ENCODE measurements around the gene CYP4F22. TPM values are rescaled to one million over a fixed set of nuclear protein-coding genes. Genes with fewer than 3 reads are reported as not detected.

The CYP4F22 gene
- total and polyA plus RNA-seq, 9 of the 15 experiments (the other 6 are each of a cell fraction or from before 2014, with no cell fraction given): not detected

DNA sequence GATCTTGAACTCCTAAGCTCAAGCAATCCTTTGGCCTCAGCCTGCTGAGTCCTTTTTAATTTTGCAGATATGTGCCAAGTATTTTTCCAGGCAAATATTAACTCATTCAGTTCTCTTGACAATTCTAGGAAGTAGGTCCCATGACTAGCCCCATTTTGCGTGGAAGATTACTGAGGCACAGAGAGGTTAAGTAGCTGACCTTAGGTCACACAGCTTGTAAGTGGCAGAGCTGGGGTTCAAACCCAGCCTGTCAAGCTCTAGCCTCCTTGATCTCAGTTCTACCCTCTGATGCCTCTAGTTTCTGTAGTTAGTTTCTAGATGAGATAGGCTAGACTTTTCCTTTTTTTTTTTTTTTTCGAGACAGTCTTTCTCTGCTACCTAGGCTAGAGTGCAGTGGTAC is 18.1 kb downstream of the CYP4F22 start:
- no TSS peak for BruUV-seq (replicated peaks)
- no peaks in the 10 kb centered on the region for H3K79me2 ChIP-seq (ENCODE audit: control insufficient read depth, insufficient read depth, low read length)
- 0% methylated on average over 1 of the region's 2 CpGs for WGBS (ENCODE audit: insufficient coverage, low coverage, missing lambda C conversion rate)
- CTCF ChIA-PET (ENCODE audit: low intra/inter-chr PET ratio): no interaction called here
- H3K9me1 ChIP-seq (ENCODE audit: control insufficient read depth, insufficient read depth, low read length): no peaks in the 10 kb centered on the region
- FAIRE-seq (no peak), ATAC-seq (no peak), DNase-seq (ENCODE audit: extremely low read depth in 1 of 4, low spot score in 3 of 4) (no peak)
- no peak overlapping the region for H3K4me2 ChIP-seq (ENCODE audit: insufficient read depth, low read length)
- in situ Hi-C loops (cut with MboI) (no loop called here), intact Hi-C loops (cut with micrococcal nuclease) (no loop called here)
- H3K27me3 ChIP-seq (ENCODE audit: control insufficient read depth in 2 of 2, insufficient read depth in 2 of 2, low read length in 2 of 2): peaks cover 0 to 7% of the 10 kb centered on the region in 2 experiments; a peak in 2 of 5 replicates
- H3K36me3 ChIP-seq (ENCODE audit: control insufficient read depth, insufficient read depth, low read length): no peaks in the 10 kb centered on the region
- no peak overlapping the region for H3K27ac ChIP-seq (ENCODE audit: extremely low read depth, low read depth, low read length)
- POLR2A ChIA-PET: interaction anchor here (0.6 to 1.0 kb wide), 2 partner anchors 10 to 25 kb away, joined by 3 read pairs; no protein-coding TSS in a partner anchor
- no peak overlapping the region for H2AFZ ChIP-seq (ENCODE audit: low read depth, low read length)
- no peaks in the 10 kb centered on the region for H4K20me1 ChIP-seq (replicated peaks; ENCODE audit: control insufficient read depth, insufficient read depth, low read length)
- no peak overlapping the region for H3K4me3 ChIP-seq
- H3K9ac ChIP-seq (ENCODE audit: insufficient read depth in 1 of 2, low read depth in 2 of 2, low read length in 2 of 2): no peak overlapping the region
- H3K4me1 ChIP-seq (replicated peaks in 1 of 2; ENCODE audit: control insufficient read depth in 2 of 2, insufficient read depth in 2 of 2, low read length in 2 of 2): no peaks in the 10 kb centered on the region; a peak in 1 of 5 replicates
- no peaks in the 10 kb centered on the region for H3K9me3 ChIP-seq (replicated peaks; ENCODE audit: control insufficient read depth, insufficient read depth, low read depth, low read length)
- TF ChIP-seq ZNF436 (CRISPR knock-in tag; IDR thresholded peaks at IDR 0.05) (no peak), KDM1A (IDR thresholded peaks at IDR 0.05) (0 out of 4 replicates have a peak, but pooled peaks of 1 of the 2 experiments have one; percentile 22), CBX1 (IDR thresholded peaks at IDR 0.05; ENCODE audit: low read depth) (no peak), HDAC2 (IDR thresholded peaks at IDR 0.05) (0 out of 2 replicates have a peak, but pooled peaks have one; percentile 23), TCF15 (CRISPR knock-in tag; IDR thresholded peaks at IDR 0.05) (no peak), SOX6 (IDR thresholded peaks at IDR 0.05) (no peak), BCOR (IDR thresholded peaks at IDR 0.05) (peak; percentile 83), ELK3 (CRISPR knock-in tag; IDR thresholded peaks at IDR 0.05) (no peak), EGR1 (conservative IDR thresholded peaks at IDR 0.05) (no peak), XRCC5 (IDR thresholded peaks at IDR 0.05; ENCODE audit: low read depth, low read length) (no peak), BRD9 (IDR thresholded peaks at IDR 0.05; ENCODE audit: low read depth, partially characterized antibody) (no peak), GABPB1 (CRISPR knock-in tag; IDR thresholded peaks at IDR 0.05) (no peak), NEUROD1 (IDR thresholded peaks at IDR 0.05; ENCODE audit: borderline replicate concordance, low read depth, low read length, partially characterized antibody) (no peak), SMARCA4 (IDR thresholded peaks at IDR 0.05) (no peak), SREBF1 (IDR thresholded peaks at IDR 0.05; ENCODE audit: borderline replicate concordance, low read depth, low read length) (no peak), ZNF717 (CRISPR knock-in tag; IDR thresholded peaks at IDR 0.05) (no peak), MLX (CRISPR knock-in tag; conservative IDR thresholded peaks at IDR 0.05) (no peak), FIP1L1 (IDR thresholded peaks at IDR 0.05; ENCODE audit: low read depth, low read length, poor library complexity, severe bottlenecking) (no peak), SMARCE1 (IDR thresholded peaks at IDR 0.05) (no peak), ZFP36 (IDR thresholded peaks at IDR 0.05; ENCODE audit: low read depth, low read length, partially characterized antibody) (peak; percentile 84)
- TF ChIP-seq, protein P1, sequence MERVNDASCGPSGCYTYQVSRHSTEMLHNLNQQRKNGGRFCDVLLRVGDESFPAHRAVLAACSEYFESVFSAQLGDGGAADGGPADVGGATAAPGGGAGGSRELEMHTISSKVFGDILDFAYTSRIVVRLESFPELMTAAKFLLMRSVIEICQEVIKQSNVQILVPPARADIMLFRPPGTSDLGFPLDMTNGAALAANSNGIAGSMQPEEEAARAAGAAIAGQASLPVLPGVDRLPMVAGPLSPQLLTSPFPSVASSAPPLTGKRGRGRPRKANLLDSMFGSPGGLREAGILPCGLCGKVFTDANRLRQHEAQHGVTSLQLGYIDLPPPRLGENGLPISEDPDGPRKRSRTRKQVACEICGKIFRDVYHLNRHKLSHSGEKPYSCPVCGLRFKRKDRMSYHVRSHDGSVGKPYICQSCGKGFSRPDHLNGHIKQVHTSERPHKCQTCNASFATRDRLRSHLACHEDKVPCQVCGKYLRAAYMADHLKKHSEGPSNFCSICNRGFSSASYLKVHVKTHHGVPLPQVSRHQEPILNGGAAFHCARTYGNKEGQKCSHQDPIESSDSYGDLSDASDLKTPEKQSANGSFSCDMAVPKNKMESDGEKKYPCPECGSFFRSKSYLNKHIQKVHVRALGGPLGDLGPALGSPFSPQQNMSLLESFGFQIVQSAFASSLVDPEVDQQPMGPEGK (CRISPR knock-in tag; IDR thresholded peaks at IDR 0.05; ENCODE audit: borderline replicate concordance): no peak

All from K562 (cell line).